NCI-H82 treated with DMSO at 0.1 percent for 48 hours (cell line): ENCODE data around the gene HTR2B.
"Not testable (repeated sequence)": the region's sequence is repeated elsewhere in the genome, so short reads cannot be mapped to it uniquely, and the experiment has no call there.

Source experiments
- DNase-seq: peaks from one replicate; lab custom pipeline; 2025; ENCODE audit not compliant: unreplicated experiment; lab: John Stamatoyannopoulos, UW

Gene HTR2B

GRCh38 chr2:231134910-231135655 is 10.2 kb upstream of the HTR2B start:
- DNase-seq, result no peak

GRCh38 chr2:231133365-231134099 is 8.7 kb upstream of the HTR2B start:
- DNase-seq, result no peak

- DNase-seq, result no peak
These were observed 7.3 kb upstream of the HTR2B start for GRCh38 chr2:231132129-231132528.

GRCh38 chr2:231130336-231131056 is 5.7 kb upstream of the HTR2B start:
- DNase-seq, result no peak

- no peak for DNase-seq
These were observed 4.4 kb upstream of the HTR2B start for GRCh38 chr2:231129216-231129615.

- DNase-seq, result no peak
These were observed 3.7 kb upstream of the HTR2B start for GRCh38 chr2:231128541-231128940.

- no peak for DNase-seq
These were observed 3.1 kb upstream of the HTR2B start for GRCh38 chr2:231127936-231128335.

GRCh38 chr2:231127480-231127879 is 2.6 kb upstream of the HTR2B start:
- no peak for DNase-seq

GRCh38 chr2:231126123-231126522 is 1.3 kb upstream of the HTR2B start:
- DNase-seq, result no peak

GRCh38 chr2:231123362-231123898 is 1.4 kb downstream of the HTR2B start:
- DNase-seq, result no peak

GRCh38 chr2:231118614-231118942 is 6.3 kb downstream of the HTR2B start:
- no peak for DNase-seq

GRCh38 chr2:231117922-231118613 is 6.8 kb downstream of the HTR2B start:
- DNase-seq, result no peak

- no peak for DNase-seq
These were observed 7.7 kb downstream of the HTR2B start for GRCh38 chr2:231117148-231117547.

GRCh38 chr2:231115651-231116050 is 9.2 kb downstream of the HTR2B start:
- DNase-seq, result no peak

- no peak for DNase-seq
These were observed 11.4 kb downstream of the HTR2B start for GRCh38 chr2:231113489-231113888.

GRCh38 chr2:231111987-231112386 is 12.9 kb downstream of the HTR2B start:
- DNase-seq, result no peak

GRCh38 chr2:231110551-231110950 is 14.3 kb downstream of the HTR2B start:
- no peak for DNase-seq

GRCh38 chr2:231104115-231104713 is 20.6 kb downstream of the HTR2B start:
- DNase-seq, result no peak

GRCh38 chr2:231102772-231103171 is 22.1 kb downstream of the HTR2B start:
- DNase-seq, result no peak

GRCh38 chr2:231100990-231101389 is 23.9 kb downstream of the HTR2B start:
- DNase-seq, result no peak

- DNase-seq, result not testable (repeated sequence)
These were observed 24.5 kb downstream of the HTR2B start for GRCh38 chr2:231100321-231100720.
